NCI-H1105 treated with DMSO at 0.1 percent for 48 hours (cell line): Measurements from ENCODE around the gene PROK1.

Experiments used
- DNase-seq: peaks from one replicate; lab custom pipeline; 2025; lab: John Stamatoyannopoulos, UW

PROK1 gene

DNA sequence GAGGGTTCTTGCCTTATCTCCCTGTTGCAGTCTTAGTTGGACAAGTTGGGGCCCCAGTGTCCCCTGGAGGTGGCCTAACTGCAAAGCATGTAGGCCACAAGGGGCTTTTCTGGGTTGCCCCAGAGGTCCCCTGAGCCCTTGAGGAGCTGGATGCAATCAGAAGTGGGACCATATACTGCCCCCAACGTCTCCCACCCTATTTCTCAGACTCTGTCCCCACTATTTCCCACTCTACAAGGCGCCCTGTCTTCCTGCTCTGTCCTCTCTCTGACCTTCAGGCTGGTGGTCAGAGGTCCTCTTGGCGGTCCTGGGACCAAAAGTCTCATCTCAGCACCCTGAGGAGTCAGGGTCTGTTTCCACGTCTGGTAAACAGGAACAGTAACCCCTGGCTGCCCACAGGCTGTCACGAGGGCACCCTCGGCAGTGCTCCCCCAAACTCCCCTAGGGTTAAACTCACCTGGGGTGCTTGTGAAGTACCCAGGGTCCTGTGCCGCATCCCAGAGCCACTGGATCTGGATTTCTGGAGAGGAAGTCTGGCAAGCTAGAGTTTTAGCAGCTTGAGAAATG, 14.9 kb downstream of the PROK1 start:
- DNase-seq, result no peak

DNA sequence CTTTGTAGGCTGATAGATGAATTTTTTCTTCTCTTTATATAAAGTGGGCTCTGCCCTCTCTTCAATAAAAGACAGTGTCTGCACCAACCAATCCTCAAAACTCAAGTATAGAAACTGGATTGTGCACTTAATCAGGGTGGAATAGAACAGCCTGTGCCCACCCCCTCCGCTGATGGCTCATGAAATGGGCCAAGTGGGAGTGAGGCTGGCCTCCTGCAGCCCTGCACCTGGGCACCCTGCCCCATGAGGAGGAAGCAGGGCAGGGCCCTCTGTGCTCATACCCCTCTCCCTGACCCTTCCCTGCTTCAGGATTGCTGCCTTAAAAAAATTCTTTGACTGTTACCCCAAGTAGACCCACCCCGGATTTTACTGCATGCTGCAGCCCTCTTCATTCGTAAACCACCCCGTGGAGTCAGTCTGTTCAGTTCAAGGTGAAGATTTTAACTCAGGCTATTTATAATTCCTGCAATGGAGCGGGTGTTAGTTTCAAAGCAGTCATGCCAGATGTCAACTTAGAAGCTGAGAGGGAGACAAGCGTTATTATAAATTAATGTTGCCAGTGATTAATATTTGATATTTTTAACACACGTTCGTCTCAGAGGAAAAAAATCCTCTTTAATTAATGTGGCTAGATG, 15.8 kb downstream of the PROK1 start:
- DNase-seq, result no peak

- no peak for DNase-seq
These were observed 20.2 kb downstream of the PROK1 start for GRCh38 chr1:110471131-110471530.

GRCh38 chr1:110472546-110472945, 21.6 kb downstream of the PROK1 start:
- DNase-seq, result no peak

- DNase-seq, result no peak
These were observed 23.5 kb downstream of the PROK1 start for GRCh38 chr1:110474444-110474843.

DNA sequence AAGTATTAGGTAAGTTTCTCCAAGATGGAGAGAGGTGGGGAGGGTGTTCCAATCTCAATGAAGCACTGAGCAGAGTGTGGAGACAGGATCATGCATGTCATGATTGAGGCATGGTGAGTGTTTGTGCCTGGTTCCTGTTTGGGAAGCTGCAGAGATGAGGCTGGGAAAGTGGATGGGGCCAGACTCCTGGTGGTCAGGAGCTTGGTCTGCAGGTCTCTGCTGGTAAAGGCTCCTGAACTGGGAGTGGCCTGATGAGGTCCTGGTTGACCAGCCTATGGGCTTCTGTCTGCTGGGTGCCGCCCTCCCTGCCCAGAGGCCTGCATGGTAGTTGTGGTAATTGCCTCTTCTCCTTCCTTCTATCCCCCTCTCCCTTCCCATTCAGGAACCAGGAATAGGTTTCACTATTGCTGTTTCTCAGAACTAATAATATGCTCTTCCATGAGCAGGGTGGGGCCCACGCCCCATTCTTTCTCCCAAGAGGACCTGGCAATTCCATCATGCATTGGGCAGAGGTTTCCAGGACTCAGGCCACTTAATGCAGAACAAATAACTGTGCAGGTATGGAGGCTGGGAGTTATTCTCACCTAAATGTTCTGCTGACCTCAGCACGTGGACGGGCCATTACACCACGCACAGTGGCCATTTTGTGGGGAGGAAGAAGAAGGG, 24.5 kb downstream of the PROK1 start:
- DNase-seq, result no peak

GRCh38 chr1:110476028-110476765, 25.2 kb downstream of the PROK1 start:
- DNase-seq, result no peak

- DNase-seq, result no peak
These were observed 26.1 kb downstream of the PROK1 start for GRCh38 chr1:110477041-110477440.

DNA sequence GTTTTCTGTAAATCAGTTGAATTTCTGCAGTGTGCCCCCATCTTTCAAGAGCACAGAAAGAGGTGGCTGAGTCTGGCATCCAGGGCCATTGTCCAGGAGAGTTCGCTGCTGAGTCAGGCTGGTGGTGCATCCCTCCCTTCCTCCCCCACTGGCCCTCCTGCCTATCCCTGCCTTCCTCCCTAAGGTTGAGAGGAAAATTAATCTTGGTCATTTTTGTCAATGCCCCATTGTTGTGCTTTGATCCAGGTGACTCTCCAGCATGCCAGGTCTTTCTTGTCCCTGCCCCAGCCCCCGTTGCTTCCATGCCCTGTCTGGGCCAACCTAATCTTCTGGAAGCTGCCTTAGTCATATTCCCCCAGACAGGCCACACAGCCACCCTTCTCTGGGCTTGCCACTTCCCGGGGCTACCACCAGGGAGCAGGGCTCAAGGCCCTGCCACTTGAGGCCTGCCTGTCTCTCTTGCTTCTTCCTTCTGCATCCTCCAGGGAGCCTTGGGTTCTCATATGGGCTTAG, 26.6 kb downstream of the PROK1 start:
- no peak for DNase-seq

GRCh38 chr1:110477967-110478640, 27.2 kb downstream of the PROK1 start:
- DNase-seq, result no peak

- no peak for DNase-seq
These were observed 27.9 kb downstream of the PROK1 start for GRCh38 chr1:110478886-110479285.

GRCh38 chr1:110480356-110481096, 29.6 kb downstream of the PROK1 start:
- no peak for DNase-seq

- no peak for DNase-seq
These were observed 31.1 kb downstream of the PROK1 start for GRCh38 chr1:110481968-110482623.

DNA sequence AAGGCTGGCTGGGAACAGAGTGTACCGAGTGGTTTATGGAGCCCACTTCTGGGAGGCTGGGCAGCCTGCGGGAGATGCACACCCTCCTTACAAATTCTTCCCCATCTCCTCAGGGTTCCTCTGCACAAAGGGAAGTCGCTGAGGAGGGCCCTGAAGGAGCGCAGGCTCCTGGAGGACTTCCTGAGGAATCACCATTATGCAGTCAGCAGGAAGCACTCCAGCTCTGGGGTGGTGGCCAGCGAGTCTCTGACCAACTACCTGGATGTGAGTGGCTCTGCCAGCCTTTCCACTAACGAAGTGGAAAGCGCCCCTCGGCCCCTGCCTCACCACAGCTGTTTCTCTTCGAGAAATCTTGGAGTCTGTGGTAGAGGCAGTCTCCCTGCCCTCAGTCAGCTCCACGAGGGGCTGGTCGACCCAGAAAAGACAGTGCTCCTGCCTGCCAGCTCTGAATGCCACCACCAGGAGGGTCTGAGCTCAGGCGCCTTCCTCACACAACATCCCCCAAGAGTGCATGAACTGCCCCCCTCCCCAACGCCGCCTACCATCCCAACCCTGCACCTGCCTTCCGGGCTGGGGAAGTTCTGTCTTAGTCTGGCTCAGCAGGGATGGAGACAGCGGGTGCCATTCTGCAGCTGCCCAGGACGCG, 31.8 kb downstream of the PROK1 start:
- no peak for DNase-seq

DNA sequence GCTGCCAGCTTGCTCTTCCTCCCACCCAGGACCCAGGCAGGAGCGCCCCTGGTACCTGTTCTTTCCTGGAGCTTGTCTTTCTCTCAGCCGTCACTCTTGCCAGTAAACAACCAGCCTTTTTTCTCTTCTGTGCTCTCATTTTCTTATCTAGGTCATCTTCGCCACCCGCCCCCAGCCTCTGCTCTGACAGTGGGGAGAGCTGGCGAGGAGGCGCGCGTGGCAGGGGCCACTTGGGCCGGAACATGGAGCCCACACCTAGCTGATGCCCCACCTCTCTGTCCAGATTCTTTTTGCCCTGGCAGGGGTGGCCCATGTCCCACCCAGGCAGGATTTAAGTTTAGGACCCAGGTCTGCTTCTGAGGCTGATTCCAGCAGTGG, 32.3 kb downstream of the PROK1 start:
- DNase-seq, result no peak

GRCh38 chr1:110484801-110485200, 33.9 kb downstream of the PROK1 start:
- DNase-seq, result no peak

DNA sequence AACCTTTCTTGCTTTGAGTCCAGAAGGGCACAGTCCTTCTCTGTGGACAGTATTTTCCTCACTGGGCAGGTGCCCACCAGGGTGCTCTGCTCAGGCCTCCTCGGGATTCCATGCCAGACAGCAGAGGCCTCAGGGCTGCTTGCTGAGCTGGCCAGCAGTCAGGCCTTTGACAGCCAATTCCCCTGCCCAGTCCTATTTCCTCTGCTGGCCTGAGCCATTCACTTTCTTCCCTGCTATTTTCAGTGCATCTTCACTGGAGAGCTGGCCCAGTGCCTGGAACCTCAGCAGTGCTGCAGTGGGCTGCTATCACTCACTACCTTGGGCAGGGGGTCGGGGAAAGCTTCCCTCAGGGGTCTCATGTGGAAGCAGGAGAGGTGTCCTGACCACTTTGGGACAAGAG, 34.8 kb downstream of the PROK1 start:
- DNase-seq, result no peak

DNA sequence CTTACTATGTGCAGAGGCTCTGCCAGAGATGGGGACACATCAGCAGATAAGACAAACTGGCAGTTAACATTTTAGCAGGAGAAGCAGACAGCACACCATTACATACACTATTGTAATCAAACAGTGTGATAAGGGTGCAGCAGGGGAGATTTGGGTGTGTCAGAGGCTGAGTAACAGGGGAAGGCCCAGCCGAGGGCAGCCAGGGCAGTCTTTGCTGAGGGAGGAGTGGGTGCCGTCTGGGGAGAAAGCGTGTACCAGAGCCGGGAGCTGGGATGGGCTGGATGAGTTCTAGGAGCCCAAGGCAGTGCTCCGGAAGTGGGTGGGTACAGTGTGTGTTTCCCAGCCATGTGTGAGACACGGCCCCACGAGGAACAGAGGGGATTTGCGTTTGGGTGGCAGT, 36.8 kb downstream of the PROK1 start:
- no peak for DNase-seq

DNA sequence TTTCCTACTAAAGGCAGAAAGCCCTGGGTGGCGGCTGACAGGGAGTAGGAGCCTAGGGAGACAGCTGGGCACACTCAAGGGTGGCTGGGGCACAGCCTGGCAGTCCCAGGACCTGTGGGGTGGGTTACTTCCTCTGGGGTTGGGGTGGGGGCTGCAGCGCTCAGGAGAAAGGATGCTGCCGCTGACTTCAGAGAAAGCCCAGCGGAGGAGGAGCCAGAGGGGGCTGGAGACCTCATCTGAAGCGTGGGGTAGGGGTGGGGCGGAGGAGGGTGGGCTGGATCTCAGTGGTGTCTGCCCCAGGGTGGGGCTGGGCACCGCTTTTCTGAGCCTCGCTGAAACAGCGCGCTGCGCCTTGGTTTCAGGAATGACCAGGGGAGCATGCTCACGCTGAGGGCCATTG, 37.2 kb downstream of the PROK1 start:
- DNase-seq, result no peak

DNA sequence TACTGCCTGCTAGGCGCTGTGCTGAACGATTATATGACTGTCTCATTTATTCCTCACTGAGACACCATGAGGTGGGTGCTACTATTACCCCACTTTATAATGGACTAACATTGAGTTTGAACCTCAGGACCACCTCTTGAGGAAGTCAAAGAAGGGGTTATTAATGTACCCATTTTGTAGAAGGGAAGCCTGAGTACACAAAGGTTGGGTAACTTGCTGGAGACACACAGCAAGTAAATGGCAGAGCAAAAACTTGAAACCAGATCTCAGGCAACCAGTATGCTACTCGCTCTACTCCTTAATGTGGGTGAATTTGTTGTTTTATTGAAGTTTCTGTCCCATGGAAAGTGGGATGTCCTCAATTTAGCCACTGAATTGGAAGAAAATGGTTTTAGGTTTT, 37.9 kb downstream of the PROK1 start:
- DNase-seq, result no peak

- DNase-seq, result no peak
These were observed 38.5 kb downstream of the PROK1 start for GRCh38 chr1:110489406-110489805.
